CD4-positive, alpha-beta T cell treated with Interleukin-17A for 1 hour (primary cell): ENCODE results near the gene PALMD.

Experiments
- DNase-seq: peaks from one replicate; pipeline ENCODE4 v3.0.0-alpha.2; 2020

PALMD gene

DNA sequence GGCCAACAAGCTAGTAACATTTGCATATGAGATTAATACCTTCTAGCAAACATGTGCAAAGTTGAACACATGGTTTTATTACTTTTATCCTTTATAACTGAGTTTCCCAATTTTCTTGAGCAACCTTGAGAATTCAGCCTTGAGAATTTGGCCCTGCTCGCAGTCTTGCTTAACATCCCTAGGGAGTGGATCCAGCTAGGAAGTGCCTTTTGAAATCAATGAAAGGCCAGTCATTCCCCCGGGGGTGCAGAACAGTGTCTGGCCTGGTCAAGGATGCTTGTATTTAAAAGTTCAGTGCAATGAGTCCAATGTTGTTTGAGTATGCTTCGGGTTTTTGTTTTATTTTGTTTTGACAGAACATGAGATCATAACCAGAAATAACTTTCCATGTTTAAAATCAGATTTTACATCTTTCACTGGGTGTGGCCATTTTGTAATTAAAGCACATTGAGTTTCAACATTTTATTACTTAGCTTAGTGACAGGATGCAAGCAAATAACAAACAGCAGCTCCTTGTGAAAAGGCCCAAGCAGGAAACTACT, 16.7 kb downstream of the PALMD start:
- no peak for DNase-seq

DNA sequence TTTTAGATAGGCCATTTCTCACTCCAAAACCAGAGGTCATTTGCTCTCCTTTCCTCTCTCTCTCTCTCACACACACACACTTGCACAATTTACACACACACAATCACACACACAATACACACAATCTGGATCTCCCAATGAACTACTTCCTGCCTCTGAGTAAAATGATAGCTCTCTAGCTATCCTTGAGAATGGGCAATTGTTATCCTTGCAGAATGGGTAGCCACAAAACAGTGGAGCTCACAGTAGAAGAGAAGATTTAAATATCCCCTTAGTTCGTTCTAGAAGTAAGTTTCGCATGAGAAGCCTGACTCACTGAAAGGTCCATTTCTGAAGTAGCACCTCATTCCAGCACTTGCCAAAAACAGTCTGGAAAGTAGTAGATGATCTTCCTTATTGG, 17.6 kb downstream of the PALMD start:
- no peak for DNase-seq

DNA sequence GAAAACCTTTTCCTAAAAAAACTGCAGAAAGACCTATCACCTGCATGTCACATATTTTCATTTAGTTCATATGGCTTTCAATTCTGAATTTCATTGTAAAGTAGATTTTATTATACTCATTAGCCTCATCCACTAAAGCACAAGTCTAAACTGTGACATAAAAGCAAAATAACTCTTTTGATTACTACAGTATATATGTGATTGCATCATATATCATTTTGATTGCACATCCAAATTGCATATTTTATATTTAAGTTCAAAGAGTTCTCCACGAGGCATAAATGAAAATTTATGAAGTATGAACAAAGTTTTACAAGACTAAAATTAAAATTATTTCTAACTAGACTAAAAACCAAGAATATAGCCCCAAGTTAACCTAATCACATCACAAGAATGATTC, 19.3 kb downstream of the PALMD start:
- no peak for DNase-seq

GRCh38 chr1:99669376-99669775, 23.5 kb downstream of the PALMD start:
- DNase-seq: no peak

GRCh38 chr1:99669821-99670220, 23.9 kb downstream of the PALMD start:
- no peak for DNase-seq

- DNase-seq: no peak
These were observed 24.7 kb downstream of the PALMD start for GRCh38 chr1:99670583-99670982.

GRCh38 chr1:99672038-99672437, 26.1 kb downstream of the PALMD start:
- no peak for DNase-seq

- no peak for DNase-seq
These were observed 26.8 kb downstream of the PALMD start for GRCh38 chr1:99672530-99673213.

DNA sequence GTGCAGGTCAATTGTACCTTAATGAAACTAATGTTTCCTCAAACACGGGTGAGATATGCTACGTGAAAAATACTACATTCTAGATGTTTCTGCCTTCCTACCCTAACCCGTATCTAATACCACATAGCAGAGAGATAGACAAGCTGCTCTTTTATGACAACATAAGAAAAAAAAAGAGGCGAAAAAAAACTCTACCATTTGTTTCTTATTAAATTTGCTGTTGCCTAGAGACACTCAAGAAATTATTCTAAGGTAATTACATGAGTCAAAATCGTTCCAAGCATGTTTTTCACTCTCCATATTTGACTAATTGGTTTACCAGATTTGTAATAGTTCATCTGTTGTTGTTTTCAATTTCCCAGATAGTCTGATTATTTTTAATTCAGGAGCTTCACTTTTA, 27.4 kb downstream of the PALMD start:
- DNase-seq: no peak

GRCh38 chr1:99674115-99675064, 28.5 kb downstream of the PALMD start:
- DNase-seq: no peak

GRCh38 chr1:99675292-99675691, 29.4 kb downstream of the PALMD start:
- DNase-seq: no peak

- DNase-seq: no peak
These were observed 30.1 kb downstream of the PALMD start for GRCh38 chr1:99675994-99676393.

DNA sequence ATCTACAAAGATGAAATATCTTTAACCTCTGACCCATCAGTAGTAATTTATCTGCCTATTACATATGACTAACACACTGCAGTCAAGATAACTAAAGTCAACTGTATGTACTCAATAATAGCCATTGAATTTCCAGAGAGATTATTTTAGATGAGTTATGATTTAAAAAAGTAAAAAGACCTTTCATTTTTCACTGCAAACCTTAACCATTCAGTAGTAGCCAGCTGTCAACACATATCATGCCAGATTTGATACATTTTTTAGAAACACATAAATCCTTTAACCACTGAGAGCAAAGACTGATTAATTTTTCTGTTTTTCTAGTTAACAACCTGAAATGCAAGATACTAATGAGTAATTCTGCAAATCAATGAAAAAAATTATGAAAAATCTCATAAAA, 31.0 kb downstream of the PALMD start:
- DNase-seq: no peak

GRCh38 chr1:99677416-99677815, 31.5 kb downstream of the PALMD start:
- DNase-seq: no peak

DNA sequence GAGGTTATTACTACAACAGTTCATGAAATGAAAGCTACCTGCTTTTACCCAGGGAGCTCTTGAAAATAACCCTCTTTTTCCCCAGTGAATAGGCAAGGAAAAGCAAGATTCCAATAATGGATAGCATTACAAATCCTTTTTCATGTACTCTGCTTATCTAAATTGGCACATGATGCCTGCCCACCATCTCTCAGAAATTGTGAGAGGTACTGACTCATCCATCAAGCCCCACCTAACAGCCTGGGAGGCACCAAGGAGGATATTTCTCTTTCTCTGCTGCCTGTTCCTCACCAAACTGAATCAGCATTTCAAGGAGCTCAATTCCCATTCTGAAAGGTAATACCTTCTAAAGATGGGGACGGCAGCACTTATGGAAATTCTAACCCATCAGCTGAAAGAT, 34.4 kb downstream of the PALMD start:
- DNase-seq: no peak

- DNase-seq: no peak
These were observed 35.7 kb downstream of the PALMD start for GRCh38 chr1:99681583-99681982.

- DNase-seq: no peak
These were observed 36.4 kb downstream of the PALMD start for GRCh38 chr1:99682291-99682751.

DNA sequence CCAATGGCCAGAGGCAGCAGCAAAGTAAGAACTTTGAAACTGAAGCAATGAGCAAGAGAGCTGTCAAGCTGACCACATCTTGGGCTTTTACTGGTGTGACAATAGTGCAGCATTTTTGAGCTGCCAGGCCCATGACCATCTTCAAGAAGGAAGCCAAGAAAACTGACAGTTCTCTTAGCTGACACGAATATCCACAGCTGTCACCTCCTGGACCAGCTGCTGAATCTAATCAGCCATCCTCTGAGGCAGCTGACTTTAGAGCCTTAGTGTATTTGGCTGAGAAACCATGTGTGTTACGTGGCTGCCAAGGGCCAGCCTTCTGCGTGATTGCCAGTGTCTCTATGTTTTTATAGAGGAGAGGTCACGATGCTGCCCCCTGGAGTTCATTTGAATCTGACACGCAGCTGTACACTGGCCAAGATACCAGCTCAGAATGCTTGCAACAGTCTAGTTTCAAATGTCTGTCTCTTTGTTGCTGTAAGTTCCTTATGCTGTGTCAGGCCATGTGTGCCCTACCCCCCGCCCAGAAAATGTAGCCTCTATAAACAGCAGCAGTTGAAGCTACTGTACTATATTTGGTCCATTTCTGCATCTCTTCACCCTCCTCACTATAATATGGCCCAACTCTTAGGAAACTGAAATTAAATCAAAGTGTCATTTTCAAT, 39.7 kb downstream of the PALMD start:
- DNase-seq: peak; percentile 32

DNA sequence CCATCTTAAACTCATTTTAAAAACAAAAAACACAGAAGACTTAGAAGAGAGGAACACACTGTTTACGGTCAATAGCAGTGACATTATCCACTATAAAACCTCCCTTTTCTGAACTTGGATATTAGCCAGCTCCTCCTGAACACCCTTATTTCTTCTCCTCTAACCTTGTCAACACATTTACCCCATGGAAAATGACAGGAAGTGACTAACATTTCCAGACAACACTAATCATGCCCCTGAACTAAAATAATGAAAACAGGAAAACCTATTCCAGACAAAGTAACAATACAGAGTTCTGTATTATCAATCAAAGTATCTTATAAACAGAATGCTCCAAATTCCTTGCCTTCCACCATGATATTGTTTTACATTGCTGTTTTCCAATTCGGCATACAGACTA, 45.3 kb downstream of the PALMD start:
- no peak for DNase-seq

- no peak for DNase-seq
These were observed 50.7 kb downstream of the PALMD start for GRCh38 chr1:99696616-99697015.

DNA sequence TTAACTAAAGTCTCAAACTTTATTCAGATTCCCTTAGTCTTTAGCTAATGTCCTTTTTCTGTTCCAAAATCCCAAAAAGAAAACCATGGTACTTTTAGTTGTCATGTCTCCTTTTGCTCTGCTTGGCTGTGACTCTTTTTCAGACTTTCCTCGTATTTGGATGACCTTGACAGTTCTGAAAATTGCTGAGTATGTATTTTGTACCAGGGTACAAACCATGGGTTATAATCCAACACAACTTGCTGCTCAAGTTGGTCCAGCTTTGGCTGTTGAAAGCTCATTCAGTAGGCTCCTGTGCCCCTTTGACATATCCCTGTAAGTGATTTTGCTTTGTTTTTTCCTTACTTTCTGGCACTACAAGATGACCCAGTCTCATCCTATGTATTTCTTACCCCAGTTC, 51.7 kb downstream of the PALMD start:
- DNase-seq: no peak

- no peak for DNase-seq
These were observed 54.1 kb downstream of the PALMD start for GRCh38 chr1:99700020-99700419.

GRCh38 chr1:99702221-99702620, 56.3 kb downstream of the PALMD start:
- DNase-seq: no peak
